GM10248 (cell line): ENCODE data around the gene ULK2.
A peak's percentile ranks its signal among the peaks of the same experiment; 100 is the strongest.

Source experiments
- CTCF ChIA-PET: fragments of 300-600 bp; sonication (Branson Sonifier 250); formaldehyde crosslinking; extraction: SDS; loops from one replicate; lab custom pipeline; 2021; ENCODE audit warnings: antibody characterized with exemption; lab: Yijun Ruan, JAX
- POLR2A ChIA-PET: fragments of 350-650 bp; sonication (Branson Sonifier 250); formaldehyde crosslinking; extraction: SDS; loops from one replicate; lab custom pipeline; 2020; ENCODE audit warnings: antibody characterized with exemption; lab: Yijun Ruan, JAX
- DNase-seq: peaks from one replicate; pipeline ENCODE4 v3.0.0; 2012; ENCODE audit errors: extremely low spot score
- TF ChIP-seq, protein P1 (sequence below): IDR thresholded peaks from 2 replicates; pipeline ENCODE4 v1.5.1; 2012; ENCODE audit warnings: mild to moderate bottlenecking, low read depth; ENCODE audit errors: extremely low read depth, missing control alignments, control extremely low read depth

ULK2 gene

DNA sequence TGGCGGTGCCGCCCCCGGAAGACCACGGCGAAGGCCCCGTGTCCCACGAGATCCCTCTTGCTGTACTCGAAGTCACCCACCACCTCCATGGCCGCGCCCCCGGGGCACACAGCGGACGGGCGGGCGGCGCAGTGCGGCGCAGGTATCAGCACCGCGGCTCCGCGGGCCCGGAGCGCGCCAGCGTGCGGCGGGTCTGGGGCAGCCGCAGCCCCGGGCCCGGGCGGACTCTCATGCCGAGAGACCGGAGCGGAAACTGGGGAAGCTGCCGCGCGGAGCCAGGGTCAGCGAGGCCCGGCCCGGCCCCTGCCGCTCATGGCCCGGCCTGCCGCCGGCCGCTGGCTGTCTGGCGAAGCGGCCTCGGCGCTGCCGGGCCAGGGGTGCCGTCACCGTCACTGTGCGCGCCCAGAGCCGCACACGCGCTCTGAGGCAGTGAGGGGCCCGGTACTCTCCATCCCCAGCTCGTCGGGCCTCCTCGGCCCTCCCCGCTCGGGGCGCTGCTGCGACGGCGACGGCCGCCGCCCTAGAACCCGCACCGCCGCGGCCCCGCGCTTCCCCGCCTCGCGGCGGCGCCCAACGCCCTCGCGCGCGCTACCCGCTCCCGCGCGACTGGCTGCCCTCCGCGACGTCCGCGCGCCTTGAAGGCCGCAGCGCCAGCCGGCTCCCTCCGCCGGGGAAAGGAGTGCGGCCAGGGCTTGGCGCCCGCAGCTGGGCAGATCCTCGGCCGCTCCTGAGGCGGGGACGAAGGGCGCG is at the start of gene ULK2:
Gene ULK2, minus strand, starts transcription at position 608 of the 750 bp plus-strand sequence. Its CDS starts 519 bp downstream, at position 89.
- ChIA-PET POLR2A (no interaction called here), CTCF (interaction anchor here (0.8 to 1.4 kb wide), 4 partner anchors 8 to 126 kb away, joined by 3 to 5 read pairs (median 4); no protein-coding TSS in a partner anchor)
- peak; percentile 67 for DNase-seq
- TF ChIP-seq, protein P1, sequence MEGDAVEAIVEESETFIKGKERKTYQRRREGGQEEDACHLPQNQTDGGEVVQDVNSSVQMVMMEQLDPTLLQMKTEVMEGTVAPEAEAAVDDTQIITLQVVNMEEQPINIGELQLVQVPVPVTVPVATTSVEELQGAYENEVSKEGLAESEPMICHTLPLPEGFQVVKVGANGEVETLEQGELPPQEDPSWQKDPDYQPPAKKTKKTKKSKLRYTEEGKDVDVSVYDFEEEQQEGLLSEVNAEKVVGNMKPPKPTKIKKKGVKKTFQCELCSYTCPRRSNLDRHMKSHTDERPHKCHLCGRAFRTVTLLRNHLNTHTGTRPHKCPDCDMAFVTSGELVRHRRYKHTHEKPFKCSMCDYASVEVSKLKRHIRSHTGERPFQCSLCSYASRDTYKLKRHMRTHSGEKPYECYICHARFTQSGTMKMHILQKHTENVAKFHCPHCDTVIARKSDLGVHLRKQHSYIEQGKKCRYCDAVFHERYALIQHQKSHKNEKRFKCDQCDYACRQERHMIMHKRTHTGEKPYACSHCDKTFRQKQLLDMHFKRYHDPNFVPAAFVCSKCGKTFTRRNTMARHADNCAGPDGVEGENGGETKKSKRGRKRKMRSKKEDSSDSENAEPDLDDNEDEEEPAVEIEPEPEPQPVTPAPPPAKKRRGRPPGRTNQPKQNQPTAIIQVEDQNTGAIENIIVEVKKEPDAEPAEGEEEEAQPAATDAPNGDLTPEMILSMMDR = peak; percentile 26

- ChIA-PET CTCF (interaction anchor here (1.4 kb wide), 1 partner anchor 127 kb away, joined by 3 read pairs; no protein-coding TSS in a partner anchor), POLR2A (no interaction called here)
- no peak for DNase-seq
- TF ChIP-seq, protein P1 = no peak
Measured at GRCh38 chr17:19915245-19915978, 47.7 kb upstream of the ULK2 start.

DNA sequence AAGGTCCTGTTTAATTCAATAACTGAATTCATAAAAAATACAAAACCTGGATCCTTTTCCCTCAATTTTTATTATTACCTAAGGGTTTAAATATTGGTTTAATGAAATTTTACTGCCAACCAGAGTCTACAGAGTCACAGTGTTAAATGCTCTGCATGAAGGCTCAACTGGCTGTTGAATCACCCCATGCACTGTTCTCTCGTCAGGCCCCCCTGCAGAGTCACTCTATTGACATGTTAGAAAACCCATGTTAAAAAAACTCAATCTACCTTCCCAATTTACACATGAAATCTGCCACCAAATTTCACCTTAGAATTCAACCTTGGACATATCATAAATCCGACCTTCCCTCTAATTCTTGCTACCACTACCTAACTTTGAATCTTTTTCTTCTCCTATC is 43.3 kb upstream of the ULK2 start:
- TF ChIP-seq, protein P1 = no peak
- POLR2A ChIA-PET = no interaction called here
- no peak for DNase-seq
- CTCF ChIA-PET = no interaction called here

GRCh38 chr17:19909139-19909538 is 41.4 kb upstream of the ULK2 start:
- TF ChIP-seq, protein P1 = no peak
- POLR2A ChIA-PET = no interaction called here
- CTCF ChIA-PET = no interaction called here
- no peak for DNase-seq

DNA sequence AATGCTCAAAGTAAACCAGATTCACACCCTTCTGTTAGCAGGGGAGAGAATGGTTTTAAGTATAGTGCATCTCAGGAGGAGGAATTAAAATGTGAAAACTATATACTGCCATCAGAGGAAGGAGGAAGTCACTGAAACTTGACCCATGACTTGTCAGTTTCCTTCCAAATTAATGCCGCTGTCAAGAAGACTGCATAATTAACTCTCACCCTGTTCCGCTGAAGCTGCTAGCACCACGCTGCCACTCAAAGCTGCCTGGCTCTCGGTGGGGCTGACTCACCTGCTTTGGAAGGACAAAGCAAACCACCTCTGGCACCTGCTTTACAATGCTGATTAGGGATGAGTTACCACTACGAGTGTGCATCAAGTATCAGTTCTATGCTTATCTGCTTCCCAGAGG is 37.8 kb upstream of the ULK2 start:
- ChIA-PET POLR2A (interaction anchor here (0.6 kb wide), 1 partner anchor 88 kb away, joined by 5 read pairs; no protein-coding TSS in a partner anchor), CTCF (no interaction called here)
- TF ChIP-seq, protein P1 = no peak
- DNase-seq = no peak

DNA sequence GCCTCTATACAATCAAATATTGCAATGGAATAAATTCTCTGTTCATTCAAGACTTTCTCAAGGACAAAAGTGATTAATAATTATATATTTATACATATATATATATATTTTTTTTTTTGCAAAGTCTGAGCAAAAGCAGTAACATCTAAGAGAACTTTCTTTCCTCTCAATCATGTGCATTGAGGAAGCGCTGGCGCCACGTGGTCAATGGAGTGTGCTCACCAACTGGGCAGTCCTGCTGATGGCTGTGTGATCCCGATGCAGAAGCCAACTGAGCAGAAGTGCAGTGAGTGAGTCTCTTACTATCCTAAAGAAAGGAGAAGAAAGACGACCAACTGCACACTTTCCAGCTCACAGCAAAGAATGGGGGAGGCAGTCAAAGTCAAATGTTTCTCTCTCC is 37.2 kb upstream of the ULK2 start:
- DNase-seq = no peak
- TF ChIP-seq, protein P1 = no peak
- POLR2A ChIA-PET = no interaction called here
- CTCF ChIA-PET = no interaction called here
